OCI-LY3 (cell line): ENCODE results near the gene MISP.

ENCODE experiments used
- EZH2phosphoT487 ChIP-seq: fragments of 200-600 bp; shearing (Covaris generic); IDR thresholded peaks from 2 replicates; pipeline ENCODE4 v1.6.1; 2018; ENCODE audit warnings: antibody characterized with exemption, mixed run types, low read depth
- TF ChIP-seq, protein P1 (sequence below): fragments of 200-600, 300-600 bp; sonication (generic); IDR thresholded peaks from 2 replicates; pipeline ENCODE4 v1.5.1; 2014; ENCODE audit warnings: antibody characterized with exemption, low read length, low read depth

DNA sequence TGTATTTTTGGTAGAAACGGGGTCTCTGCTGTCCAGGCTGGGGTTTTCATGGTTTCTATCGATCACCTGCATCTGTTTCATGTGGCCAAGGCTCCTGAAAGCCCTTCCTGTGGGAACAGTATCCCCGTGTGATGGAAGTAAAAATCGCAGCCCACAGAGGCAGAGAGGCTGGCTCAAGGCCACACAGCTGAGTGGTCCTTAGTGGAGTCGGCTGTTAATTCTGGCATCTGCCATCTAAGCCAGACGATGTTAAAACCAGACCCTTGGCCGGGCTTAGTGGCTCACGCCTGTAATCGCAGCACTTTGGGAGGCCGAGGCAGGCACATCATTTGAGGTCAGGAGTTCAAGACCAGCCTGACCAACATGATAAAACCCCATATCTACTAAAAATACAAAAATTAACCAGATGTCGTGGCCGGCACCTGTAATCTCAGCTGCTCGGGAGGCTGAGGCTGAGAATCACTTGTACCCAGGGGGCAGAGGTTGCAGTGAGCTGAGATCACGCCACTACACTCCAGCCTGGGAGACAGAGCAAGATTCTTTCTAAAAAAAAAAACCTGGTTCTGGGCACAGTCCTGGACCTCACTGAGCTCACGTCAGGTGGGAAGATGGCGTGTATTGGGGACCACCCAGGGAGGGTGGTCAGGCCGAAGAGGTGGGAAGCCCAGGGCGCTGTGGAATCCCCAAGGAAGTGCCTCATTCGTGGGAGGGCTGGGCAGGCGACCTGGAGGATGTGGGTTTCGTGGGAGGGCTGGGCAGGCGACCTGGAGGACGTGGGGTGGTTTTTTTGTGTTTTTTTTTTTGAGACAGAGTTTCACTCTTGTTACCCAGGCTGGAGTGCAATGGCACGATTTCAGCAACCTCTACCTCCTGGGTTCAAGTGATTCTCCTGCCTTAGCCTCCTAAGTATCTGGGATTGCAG is 18.5 kb upstream of the MISP start:
- TF ChIP-seq, protein P1, sequence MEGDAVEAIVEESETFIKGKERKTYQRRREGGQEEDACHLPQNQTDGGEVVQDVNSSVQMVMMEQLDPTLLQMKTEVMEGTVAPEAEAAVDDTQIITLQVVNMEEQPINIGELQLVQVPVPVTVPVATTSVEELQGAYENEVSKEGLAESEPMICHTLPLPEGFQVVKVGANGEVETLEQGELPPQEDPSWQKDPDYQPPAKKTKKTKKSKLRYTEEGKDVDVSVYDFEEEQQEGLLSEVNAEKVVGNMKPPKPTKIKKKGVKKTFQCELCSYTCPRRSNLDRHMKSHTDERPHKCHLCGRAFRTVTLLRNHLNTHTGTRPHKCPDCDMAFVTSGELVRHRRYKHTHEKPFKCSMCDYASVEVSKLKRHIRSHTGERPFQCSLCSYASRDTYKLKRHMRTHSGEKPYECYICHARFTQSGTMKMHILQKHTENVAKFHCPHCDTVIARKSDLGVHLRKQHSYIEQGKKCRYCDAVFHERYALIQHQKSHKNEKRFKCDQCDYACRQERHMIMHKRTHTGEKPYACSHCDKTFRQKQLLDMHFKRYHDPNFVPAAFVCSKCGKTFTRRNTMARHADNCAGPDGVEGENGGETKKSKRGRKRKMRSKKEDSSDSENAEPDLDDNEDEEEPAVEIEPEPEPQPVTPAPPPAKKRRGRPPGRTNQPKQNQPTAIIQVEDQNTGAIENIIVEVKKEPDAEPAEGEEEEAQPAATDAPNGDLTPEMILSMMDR: no peak
- TF ChIP-seq EZH2phosphoT487: no peak
